ENCODE results near the gene ZNF862.

DNA sequence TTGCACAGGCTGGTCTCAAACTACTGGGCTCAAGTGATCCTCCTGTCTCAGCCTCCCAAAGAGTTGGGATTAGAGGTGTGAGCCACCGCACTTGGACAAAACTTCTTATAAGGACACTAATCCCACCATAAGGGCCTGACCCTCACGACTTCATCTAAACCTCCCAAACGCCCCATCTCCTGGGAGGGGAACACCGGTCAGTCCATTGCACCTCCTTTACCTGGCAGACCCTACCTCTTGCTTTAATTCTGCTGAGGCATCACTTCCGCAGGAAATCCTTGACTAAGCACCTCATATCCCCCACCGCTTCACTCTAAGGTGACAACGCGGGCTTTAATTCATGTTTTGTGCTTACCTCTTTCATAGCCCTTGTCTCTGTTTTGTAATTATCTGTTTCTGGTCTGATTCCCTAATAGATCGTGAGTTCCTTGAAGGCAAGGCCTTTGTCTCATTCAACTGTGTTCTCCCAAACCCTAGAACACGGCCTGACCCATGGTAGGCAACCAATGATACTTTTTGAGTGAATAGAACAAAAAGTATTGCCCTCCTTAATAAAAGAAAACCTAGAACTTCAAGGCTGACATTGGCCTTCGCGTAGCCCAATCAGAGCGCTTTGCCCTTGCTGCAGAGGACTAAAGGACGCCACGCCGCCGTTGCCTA lies 481 bp upstream of the ZNF862 start:
- TF ChIP-seq, protein P1, sequence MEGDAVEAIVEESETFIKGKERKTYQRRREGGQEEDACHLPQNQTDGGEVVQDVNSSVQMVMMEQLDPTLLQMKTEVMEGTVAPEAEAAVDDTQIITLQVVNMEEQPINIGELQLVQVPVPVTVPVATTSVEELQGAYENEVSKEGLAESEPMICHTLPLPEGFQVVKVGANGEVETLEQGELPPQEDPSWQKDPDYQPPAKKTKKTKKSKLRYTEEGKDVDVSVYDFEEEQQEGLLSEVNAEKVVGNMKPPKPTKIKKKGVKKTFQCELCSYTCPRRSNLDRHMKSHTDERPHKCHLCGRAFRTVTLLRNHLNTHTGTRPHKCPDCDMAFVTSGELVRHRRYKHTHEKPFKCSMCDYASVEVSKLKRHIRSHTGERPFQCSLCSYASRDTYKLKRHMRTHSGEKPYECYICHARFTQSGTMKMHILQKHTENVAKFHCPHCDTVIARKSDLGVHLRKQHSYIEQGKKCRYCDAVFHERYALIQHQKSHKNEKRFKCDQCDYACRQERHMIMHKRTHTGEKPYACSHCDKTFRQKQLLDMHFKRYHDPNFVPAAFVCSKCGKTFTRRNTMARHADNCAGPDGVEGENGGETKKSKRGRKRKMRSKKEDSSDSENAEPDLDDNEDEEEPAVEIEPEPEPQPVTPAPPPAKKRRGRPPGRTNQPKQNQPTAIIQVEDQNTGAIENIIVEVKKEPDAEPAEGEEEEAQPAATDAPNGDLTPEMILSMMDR (IDR thresholded peaks at IDR 0.05), result no peak
- no peak for TF ChIP-seq POLR2A (IDR thresholded peaks at IDR 0.05)
